ENCODE results near the gene BBOX1.
"Not testable (repeated sequence)": the region's sequence is repeated elsewhere in the genome, so short reads cannot be mapped to it uniquely, and the experiment has no call there.

The BBOX1 gene

GRCh38 chr11:27084518-27084917 lies 43.9 kb downstream of the BBOX1 start:
- no peak for DNase-seq (ENCODE audit: low read depth)

DNA sequence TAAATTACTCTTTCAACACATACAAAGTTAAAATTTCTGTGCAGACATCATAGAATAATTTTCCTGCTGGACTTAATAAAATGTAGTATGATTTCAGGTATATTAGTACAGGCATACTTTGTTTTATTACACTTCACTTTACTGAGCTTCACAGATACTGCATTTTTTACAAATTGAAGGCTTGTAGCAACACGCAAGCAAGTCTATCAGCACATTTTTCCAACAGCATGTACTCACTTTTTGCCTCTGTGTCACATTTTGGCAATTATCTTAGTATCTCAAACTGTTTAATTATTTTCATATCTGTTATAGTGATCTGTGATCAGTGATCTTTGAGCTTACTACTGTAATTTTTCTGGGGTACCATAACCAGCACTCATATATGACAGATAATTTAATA lies 44.5 kb downstream of the BBOX1 start:
- no peak for DNase-seq (ENCODE audit: low read depth)

DNA sequence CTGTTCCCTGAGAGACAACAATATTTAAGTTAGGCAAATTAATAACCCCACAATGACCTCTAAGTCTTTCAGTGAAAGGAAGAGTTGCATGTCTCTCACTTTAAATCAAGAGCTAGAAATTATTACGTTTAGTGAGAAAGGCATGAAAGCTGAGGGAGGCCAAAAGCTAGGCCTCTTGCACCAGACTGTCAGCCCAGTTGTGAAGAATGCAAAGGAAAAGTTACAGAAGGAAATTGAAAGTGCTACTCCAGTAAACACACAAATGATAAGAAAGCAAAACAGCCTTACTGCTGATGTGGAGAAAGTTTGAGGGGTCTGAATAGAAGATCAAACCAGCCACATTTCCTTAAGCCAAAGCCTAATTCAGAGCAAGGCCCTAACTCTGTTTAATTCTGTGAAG lies 45.0 kb downstream of the BBOX1 start:
- DNase-seq (ENCODE audit: low read depth), result no peak

DNA sequence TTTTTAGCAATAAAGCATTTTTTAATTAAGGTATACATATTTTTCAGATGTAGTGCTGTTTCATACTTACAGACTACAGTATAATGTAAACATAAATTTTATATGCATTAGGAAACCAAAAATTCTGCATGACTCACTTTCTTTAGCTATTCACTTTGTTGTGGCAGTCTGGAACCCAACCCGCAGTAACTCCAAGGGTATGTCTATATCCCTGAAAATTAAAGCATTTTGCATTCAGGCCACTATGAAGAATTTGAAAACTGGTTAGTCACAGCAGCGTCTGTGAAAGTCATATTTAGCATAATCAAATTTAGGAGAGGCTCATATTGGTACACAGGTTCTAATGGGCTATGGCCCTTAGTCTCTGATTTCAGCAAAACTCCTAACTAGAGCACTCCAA lies 46.8 kb downstream of the BBOX1 start:
- no peak for DNase-seq (ENCODE audit: low read depth)

GRCh38 chr11:27088353-27088752 lies 47.7 kb downstream of the BBOX1 start:
- DNase-seq (ENCODE audit: low read depth), result no peak

DNA sequence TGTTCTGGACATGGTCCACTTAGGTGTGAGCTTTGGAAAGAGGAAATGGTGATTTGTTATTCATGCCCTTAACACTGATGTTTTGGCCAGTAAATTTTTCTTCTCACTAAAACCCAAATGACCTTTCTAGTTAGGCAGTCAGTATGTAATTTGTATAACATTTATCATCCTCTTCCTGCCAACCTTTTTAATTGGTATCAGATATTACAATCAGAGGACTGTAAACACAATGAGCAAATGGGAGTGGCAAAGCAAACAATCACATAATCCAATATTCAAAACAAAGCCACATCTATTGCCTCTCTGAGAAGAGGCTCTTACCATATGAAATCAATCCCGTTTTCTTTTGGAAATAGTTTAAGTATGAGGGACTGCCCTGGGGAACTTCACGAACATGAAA lies 49.1 kb downstream of the BBOX1 start:
- no peak for DNase-seq (ENCODE audit: low read depth)

GRCh38 chr11:27090357-27090948 lies 49.8 kb downstream of the BBOX1 start:
- DNase-seq (ENCODE audit: low read depth), result not testable (repeated sequence)

- no peak for DNase-seq (ENCODE audit: low read depth)
Measured at GRCh38 chr11:27094120-27094519, 53.5 kb downstream of the BBOX1 start.

GRCh38 chr11:27095059-27095458 lies 54.4 kb downstream of the BBOX1 start:
- DNase-seq (ENCODE audit: low read depth), result no peak

GRCh38 chr11:27095887-27096286 lies 55.3 kb downstream of the BBOX1 start:
- DNase-seq (ENCODE audit: low read depth), result no peak

GRCh38 chr11:27097551-27097950 lies 56.9 kb downstream of the BBOX1 start:
- DNase-seq (ENCODE audit: low read depth), result no peak

DNA sequence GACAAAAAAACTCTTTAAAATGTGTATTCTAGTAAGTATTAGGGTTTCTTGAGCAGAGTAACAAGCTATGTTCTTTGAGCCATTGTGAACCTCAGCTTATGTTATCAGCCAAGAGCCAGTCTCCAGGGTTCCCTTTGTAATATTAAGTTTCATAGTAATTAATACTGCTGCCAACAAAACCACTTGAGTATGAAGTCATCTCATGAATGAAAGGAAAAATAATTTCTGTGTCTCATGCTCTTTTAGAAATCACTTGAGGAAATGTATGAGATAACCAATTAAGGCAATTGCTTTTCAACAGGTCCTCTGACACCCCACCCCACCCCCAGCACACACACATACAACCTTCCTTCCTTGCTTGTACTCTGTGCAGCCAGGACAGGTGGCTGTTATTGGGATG lies 59.9 kb downstream of the BBOX1 start:
- no peak for DNase-seq (ENCODE audit: low read depth)

- DNase-seq (ENCODE audit: low read depth), result no peak
Measured at GRCh38 chr11:27107548-27107947, 66.9 kb downstream of the BBOX1 start.

GRCh38 chr11:27108809-27109208 lies 68.2 kb downstream of the BBOX1 start:
- no peak for DNase-seq (ENCODE audit: low read depth)

GRCh38 chr11:27111896-27112295 lies 71.3 kb downstream of the BBOX1 start:
- no peak for DNase-seq (ENCODE audit: low read depth)

GRCh38 chr11:27112946-27113345 lies 72.3 kb downstream of the BBOX1 start:
- DNase-seq (ENCODE audit: low read depth), result no peak

GRCh38 chr11:27115051-27115650 lies 74.5 kb downstream of the BBOX1 start:
- no peak for DNase-seq (ENCODE audit: low read depth)

- DNase-seq (ENCODE audit: low read depth), result no peak
Measured at GRCh38 chr11:27116684-27117083, 76.1 kb downstream of the BBOX1 start.

- no peak for DNase-seq (ENCODE audit: low read depth)
Measured at GRCh38 chr11:27118371-27118770, 77.8 kb downstream of the BBOX1 start.

DNA sequence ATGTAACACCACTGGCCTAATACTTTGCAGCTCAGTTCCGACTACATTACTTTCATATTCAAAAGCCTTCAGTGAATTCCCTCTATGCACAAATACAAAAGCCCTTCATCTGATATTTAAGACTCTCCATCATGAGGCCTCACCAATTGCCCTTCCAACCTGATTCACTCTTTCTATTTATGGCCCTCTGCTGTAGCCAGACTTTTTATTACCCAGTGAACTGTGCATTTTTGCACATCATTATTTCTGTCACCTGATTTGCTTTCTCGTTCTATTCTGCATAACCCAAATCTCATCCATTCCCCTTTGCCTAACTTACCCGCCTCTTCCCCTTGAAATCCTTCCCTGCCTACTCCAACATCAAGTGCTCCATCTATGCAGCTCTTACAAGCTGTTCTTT lies 78.3 kb downstream of the BBOX1 start:
- DNase-seq (ENCODE audit: low read depth), result no peak

GRCh38 chr11:27119396-27119795 lies 78.8 kb downstream of the BBOX1 start:
- DNase-seq (ENCODE audit: low read depth), result no peak

DNA sequence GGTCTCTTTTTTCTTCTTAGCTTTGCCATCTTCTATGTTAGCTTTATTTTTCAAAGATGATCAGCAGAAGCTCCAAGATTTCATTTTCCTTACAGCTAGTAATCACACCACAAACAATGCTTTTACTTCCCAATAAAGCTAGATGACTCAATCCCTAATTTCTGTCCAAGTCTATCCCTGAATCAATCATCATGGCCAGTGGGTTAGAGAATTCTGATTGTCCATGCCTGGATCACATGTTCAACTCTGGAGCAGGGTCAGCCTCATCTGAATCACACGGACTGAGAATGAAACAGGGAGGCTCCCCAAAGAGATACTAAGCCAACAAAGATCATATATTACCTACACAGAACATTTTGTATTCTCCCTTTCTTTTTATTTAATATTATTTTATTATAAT lies 79.6 kb downstream of the BBOX1 start:
- DNase-seq (ENCODE audit: low read depth), result no peak

DNA sequence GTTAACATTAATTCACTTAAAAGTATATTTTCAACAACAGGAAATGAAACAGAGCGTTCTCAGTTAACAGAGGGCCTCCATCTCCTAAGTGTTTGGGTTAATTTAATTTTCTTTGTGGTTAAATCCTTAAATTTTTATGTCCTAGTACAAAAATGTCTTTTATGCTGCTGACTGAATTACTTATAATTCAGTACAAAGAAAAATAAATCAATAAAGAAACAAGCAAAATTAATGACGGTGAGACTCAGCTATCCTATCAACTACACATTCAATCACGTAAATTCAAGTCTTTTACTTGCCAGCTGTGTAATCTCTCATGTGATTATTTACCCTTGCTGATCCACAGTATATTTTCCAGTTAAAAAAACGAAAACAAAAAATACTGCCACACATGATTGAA lies 81.4 kb downstream of the BBOX1 start:
- DNase-seq (ENCODE audit: low read depth), result no peak

- no peak for DNase-seq (ENCODE audit: low read depth)
Measured at GRCh38 chr11:27124514-27125264, 84.1 kb downstream of the BBOX1 start.

All from activated T-helper 1 cell treated with Interleukin-2 at 50 U/mL for 16 hours (primary cell).